NCI-H146 treated with DMSO at 0.1 percent for 48 hours (cell line): Measurements from ENCODE around the gene KRTAP17-1.

Source experiments
- DNase-seq: peaks from one replicate; lab custom pipeline; 2025; ENCODE audit not compliant: unreplicated experiment; lab: John Stamatoyannopoulos, UW

Gene KRTAP17-1

DNA sequence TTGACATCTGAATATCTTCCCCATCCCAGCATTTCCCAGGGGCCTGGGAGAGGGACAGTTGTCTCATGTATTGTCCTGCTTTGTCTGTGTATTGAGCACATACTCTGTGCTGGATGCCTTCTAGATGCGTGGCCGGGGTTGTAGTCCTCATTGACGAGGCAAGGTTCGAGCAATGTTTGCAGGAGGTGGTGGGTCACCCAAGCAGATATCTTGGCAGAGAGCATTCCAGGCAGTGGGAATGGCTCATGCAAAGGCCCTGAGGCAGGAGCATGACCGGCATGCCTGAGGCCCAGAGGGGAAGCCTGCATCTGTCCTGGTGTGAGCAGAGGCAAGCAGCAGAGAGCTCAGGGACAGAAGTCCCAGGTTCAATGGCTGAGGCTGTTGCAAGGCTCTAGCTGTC is 17.6 kb upstream of the KRTAP17-1 start:
- no peak for DNase-seq

DNA sequence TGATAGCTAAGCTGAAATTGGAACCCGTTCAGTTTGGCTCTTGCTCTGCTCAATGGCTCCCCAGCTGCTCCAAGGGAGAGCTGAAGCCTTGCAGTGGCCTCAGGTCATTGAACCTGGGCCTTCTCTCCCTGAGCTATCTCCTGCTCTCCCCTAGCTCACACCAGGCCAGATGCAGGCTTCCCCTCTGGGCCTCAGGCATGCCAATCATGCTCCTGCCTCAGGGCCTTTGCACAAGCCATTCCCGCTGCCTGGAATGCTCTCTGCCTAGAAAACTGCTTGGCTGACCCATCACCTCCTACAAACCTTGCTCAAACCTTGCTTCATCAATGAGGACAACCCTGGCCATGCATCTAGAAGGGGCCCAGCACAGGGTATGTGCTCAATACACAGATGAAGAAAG is 16.7 kb upstream of the KRTAP17-1 start:
- no peak for DNase-seq

DNA sequence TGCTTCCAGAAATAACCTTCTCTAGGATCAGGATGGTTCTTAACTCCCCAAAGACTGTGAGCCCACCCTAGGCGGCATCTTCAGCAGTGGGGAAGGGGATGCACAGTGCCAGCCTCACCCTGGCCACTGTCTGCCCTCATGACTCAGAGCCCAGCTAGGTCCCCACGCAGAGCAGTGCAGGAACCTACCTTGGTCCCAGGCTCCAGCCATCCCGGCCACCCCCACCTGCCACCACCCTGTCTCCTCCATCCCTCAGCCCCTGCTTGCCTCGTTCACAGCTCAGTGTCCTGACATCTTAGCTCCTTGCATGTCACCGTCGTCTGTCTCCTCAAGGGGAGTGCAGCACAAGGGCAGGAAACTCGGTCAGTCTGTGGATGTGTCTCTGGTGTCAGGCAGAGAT is 16.1 kb upstream of the KRTAP17-1 start:
- DNase-seq, result no peak

DNA sequence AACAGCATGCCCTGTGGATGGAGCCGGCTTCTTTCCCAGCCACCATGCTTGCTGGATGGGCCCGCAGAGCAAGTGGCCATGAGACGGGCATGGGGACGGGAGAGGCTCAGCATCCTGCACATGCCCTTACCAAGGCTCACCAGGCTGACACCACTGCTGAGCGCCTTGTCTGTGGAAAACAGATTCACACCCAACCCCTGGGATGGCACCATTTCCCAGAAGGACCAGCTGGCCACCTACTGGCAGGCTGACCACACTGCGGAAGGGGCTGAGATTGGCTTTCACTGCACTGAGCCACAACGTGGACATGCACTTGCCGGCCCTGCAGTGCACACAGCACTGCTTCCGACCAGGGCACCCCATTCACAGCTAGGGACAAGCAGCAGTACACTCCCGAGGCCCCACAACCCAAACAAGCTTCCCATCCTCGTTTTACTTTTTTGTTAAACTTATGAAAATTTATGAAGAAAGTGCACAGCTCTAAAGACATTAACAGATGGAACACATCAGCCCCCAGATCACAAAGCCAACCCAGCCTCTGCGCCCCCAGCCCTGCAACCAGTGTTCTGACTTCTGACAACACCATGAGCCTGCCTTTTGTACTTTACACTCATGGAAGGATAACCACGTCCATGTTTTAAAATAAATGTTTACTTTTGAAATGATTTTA is 13.9 kb upstream of the KRTAP17-1 start:
- DNase-seq, result peak; percentile 9

DNA sequence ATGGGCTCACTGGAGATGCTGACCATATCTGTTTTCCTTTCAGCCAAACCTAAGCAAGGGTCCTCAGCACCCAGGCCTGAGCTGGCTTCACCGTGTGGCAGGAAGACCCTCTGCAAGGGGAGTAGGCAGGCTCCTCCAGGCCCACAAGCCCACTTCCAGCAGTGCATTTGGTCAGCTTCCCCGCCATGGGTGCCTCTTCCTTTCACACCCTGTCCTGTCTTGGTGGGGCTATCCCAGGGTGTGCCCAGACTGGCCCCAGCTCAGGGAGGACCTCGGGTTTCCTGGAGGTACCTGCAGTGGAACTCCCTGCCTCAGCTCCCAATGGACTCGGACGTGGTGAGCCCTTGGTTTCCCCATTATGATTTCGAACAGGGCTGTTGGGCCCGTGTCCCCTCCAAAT is 12.7 kb upstream of the KRTAP17-1 start:
- DNase-seq, result no peak

DNA sequence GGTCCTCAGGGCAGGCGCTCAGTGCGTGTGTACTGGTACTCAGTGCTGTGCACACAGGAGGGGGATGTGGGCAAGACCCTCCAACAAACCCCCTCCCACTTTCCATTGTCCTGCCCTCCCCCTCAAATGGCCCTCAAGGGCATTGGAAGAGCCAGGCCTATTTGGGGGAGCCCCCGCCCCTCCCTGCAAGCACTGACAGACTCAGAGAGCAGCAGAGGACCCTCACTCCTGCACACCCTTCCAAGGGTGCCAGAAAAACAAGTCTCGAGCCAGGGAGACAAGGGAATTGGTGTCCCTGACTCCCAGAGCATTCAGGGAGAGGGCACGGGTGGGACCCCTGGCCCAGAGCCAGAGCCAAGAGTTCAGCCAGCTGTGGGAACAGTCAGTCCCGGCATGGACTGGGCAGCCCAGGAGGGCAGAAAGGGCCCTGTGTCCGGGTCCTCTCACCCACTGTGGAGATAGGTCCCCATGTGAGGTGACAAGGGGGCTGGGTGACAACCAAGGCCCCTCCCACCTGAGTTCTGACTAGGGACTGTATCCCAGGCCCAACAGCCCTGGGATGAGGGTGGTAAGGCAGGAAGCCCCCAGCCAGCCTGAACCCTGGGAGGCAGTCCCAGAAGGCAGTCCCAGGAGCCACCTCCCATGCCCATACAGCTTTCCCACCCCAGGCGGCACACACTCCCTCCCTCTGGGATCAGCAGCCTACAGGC is 12.1 kb upstream of the KRTAP17-1 start:
- DNase-seq, result no peak

DNA sequence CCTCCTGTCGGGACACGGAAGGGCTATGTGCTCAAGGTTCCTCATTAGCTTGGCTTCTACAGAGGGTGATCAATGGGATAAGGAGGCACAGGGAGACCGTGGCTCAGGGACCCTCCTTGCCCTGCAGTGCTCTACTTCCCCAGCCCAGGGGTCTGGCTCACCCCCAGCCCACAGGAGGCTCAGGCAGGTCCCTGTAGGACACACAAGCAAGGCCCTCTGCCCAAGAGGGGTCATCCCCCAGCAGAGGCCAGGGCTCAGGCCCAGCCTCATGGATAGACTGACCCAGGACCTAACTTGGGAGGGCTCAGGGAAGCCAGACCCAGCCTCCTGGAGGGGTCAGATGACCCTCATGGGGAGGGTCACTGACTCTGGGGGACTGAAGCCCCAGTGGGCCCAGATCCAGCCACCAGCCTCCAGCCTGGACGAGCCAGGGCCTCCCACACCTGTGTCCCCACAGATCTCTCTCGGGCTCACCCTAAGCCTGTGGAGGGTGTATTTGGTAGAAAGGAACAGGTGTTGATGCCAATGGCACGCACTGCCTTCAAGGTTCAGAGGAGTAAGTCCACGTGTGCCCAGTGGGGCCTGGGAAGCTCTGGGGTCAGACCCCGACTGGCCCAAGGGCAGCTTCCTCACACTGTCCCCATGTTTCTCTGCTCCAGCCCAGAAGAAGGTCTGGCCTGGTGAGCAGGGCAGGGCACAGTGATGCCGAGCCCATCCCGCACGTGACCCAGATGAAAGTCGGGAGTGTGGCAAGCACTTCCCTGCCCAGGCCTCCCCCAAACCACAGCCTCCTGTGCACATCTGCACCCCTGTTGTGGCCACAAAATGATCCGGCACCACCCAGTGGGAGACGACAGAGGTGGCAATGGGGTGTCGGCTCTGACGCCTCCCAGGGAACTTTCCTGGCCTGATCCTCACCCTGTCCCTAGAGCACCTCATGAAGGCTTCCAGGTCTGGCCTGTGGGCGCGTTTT is 10.9 kb upstream of the KRTAP17-1 start:
- DNase-seq, result no peak

DNA sequence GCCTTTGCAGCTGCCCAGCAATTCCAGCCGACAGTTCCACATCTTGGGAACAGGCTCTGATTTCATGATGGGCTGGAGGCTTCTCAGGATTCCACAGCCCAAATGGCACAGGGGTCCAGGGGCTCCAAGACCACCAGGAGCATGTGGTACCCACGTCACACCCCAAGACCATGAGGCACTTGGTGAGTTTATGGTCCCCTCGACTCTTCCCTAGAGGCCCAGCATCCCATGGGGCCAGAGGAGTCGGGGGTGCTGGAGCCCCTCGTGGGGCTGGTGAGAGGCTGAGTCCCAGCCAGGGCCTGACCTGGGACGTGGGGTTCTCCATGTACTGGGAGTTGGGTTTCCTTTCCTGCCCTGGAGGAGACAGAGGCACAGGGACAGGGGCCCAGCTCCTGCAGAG is 10.1 kb upstream of the KRTAP17-1 start:
- DNase-seq, result no peak

DNA sequence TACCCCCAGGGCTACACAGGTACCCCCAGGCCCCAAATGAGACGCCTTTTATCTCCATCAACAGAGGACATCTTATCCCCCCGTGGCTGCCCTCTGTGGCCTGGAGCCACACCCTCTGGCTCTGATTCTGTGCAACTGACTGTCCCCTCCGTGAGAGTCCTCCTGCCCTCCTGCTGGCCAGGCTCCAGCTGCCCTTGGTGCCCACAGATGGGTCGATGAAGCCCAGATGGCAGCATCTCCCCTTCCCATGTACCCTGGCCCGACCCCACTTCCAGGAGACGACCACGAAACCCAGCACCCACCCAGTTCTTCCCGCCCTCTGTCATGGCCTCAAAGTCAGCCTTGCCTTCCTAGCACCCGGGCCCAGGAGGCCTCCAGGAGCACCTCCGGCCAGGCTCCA is 9.6 kb upstream of the KRTAP17-1 start:
- no peak for DNase-seq

DNA sequence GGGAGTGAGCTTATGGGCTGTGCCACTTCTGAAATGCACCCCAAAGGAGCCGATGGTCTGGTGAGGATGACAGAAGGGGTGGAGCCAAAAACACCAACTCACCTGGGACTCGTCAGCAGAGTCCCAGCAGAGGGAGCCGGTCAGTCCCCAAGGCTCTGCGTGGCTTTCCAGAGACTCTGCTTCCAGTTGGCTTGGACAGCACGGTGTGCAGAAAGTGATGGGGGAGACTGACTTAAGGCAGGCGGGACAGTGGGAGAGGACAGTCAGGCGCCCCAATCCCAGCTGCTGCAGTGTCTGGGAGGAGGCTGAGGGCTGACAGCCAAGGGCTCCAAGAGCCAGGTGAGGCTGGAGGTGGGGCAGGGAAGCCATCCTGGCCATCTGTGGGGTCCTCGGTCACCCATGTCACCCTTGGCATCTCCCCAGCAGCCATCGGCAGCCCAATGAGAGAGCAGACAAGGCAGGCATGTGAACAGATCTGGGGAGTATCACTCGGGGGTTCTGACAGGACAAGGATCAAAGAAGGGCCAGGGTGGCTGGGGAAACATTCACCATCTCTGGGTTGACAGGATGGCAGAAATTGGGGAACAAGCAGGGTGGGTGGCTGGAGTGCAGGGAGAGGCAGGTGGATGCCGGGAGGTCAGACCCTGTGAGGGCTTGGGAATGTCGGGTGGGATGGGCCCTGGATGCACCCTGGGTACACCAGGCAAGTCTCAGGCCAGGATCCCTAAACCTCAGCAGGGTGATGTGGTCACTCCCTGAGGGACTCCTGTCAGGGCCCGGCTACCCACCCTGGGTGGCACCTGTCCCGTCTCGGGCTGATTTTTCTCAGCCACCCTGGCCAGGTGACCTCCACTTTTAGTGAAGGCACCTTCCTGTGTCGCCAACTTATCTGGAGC is 8.9 kb upstream of the KRTAP17-1 start:
- DNase-seq, result no peak

DNA sequence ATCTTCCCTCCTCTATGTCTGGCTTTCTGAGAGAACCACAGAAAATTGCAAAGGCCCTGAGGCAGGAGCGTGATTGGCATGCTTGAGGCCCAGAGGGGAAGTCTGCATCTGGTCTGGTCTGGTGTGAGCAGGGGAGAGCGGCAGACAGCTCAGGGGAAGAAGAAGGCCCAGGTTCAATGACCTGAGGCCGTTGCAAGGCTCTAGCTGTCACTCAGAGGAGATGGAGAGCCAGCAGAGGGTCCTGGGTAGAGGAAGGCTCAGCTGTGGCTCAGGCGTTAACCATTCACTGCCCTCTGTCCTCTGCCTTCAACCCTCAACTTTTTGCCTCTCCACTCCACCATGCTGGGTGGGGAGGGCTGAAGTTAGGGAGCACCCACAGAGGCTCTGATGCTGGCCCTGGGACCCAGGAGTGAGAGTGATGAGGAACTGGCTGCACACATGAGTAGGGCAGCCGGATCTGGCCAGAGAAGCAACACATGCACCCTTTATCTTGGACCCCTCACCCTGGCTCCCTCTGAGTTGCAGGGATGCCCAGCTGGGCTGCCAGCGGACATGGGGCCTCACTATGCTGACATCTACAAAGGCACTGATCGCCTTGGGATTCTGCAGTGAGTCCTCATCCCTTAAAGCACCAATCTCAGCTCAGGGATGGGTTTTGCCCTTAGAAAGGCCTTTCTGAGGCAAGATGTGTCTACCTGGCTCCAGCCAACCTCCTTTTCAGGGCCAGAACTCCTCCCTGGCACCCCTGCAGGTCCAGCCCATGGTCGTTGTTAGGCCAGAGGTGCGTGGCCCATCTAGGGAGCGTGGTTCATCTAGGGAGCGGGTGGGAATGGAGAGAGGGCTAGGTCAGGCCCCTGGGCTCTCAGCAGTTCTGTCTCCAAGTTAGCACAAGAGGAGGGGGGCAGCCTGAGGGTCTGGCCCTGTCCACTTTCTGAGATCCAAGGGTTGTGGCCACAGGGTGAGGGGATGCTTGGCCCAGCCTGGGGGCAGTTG is 7.7 kb upstream of the KRTAP17-1 start:
- DNase-seq, result no peak

DNA sequence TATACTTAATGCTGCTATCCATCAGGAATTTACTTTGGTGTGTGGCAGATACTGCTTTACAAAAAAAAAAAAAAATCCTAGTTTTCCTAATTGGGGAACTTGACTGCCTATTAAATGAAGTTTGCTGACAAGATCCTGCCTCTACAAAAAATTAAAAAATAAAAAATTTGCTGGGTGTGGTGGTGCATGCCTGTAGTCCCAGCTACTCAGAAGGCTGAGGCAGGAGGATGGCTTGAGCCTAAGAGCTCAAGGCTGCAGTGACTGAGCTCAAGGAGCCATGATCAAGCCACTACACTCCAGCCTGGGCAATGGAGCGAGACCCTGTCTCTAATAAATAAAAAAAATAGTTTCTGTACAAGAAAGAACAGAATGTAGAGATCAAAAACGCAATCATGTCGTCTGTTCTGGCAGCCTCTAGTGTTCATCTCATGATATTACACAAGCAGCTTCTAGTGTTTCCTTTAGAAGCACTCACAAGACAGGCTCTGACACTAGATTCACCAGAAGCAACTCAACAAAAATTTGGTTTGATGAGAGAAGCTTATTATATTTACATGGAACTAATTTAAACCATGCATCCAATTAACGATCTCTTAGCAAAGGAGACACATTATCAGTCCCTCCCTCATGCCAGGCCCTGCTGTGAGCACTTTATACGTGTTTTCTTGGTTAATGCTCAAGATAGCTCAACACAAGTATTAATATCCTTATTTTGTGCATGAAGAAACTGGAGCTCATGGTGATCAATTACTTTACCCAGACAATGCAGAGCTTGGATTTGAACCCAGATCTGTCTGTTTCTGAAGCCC is 6.8 kb upstream of the KRTAP17-1 start:
- peak; percentile 34 for DNase-seq

DNA sequence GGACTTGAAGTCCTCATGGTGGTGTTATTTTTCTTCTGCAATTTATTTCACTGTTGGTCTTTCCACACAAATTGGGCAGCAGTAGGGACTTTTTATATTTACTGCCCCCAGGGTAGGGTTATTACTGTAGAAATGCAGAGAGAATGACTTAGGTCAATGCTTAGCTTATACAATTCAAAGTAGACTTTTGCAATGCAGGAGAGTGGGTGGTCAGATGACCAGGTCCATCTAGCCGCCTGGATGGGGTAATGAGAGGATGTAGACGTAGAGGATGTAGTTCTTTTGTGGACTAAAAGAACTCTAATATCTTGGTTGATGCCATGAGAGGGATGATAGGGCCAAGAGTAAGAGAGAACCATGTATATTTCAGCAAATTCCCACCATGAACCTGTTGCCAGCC is 2.7 kb upstream of the KRTAP17-1 start:
- DNase-seq, result no peak

DNA sequence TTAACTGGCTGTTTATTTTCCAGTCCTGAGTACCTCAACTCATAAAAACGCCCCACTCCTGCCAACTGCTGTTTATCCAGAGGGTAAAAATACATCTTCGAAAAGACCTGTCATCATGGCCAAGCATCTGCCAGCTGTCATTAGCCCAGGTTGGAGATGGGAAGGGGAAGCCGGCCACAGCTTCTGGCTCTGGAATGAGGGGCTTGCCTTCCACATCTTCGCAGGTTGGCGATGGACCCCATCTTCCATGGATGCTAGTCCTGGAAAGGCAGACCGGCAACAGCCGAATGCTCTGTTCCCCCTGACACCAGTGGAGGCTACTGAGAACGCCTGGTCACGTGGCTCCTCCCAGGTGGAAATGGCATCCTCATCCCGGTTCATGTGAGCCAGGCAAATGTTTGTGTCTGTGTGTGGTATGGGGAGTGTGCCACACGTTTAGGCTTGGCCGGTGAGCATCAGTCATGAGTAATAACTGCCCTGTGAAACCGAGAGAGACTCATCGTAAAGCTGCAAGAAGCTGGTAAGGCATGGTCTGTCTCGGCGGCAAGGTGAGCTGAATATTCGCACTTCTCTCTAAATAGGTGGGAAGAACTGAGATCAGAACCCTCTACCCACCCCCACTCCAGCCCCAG is 420 bp upstream of the KRTAP17-1 start:
- DNase-seq, result no peak

DNA sequence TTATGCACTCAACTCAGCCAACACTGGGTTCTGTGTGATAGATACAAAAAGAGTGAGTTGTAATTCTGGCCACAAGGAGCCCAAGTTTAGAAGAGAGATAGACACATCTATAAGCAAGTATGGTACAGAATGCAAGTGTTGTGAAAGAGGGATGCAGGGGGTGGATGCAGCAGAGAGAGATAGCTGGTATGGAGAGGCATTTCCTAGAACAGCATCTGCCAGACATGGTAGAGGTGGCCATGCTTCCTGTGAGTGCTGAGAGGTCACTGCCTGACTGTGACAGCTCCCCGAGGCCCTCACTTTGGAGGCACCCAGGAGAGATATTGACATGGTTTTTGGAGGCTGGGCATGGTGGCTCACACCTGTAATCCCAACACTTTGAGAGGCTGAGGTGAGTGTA is 4.4 kb downstream of the KRTAP17-1 start:
- no peak for DNase-seq

DNA sequence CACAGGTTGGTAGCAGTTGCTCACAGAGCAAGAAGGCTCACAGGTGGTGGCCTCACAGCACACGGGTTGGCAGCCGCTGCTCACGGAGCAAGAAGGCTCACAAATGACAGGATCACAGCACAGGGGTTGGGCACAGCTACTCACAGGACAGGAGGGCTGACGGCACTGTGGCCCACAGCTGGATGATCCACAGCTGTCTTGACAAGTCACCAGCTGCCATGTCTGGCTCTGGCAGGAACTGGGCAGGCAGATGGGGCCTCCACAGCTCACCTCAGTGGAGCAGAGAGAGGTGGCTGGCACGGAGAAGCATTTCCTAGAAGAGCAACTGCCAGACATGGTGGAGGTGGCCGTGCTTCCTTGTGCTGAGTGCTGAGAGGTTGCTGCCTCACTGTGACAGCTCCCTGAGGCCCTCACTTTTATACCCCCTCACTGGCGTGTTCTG is 6.6 kb downstream of the KRTAP17-1 start, which contains the start of gene KRTAP16-1:
TSS of gene KRTAP16-1 (minus strand) at position 392 of the 442 bp plus-strand sequence. CDS start at position 336, 56 bp downstream.
- DNase-seq, result no peak

DNA sequence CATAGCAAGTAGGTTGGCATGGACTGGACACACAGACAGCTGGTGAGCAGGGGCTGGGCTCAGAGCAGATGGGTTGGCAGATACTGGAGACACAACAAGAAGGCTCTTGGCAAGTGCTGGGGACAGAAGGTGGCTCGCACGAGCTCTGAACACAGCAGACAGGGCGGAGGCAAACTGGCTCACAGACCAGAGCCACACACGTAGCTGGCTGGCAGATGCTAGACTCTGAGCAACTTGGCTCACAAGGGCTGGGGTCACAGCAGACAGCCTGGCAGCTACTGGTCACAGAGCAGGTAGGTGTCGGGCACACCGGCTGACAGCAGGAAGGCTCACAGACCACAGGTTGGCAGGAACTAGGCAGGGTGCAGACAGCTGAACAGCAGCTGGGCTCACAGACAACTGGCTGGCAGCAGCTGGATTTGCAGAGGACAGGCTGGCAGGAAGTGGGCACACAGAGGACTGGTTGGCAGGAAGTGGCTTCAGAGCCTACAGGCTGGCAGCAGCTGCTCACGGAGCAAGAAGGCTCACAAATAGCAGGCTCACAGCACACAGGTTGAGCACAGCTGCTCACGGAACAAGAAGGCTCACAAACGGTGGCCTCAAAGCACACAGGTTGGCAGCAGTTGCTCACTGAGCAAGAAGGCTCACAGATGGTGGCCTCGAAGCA is 7.1 kb downstream of the KRTAP17-1 start:
- no peak for DNase-seq
